H7 (cell line): Measurements from ENCODE around the gene TECPR1. TPM values are rescaled to one million over a fixed set of nuclear protein-coding genes. Genes with fewer than 3 reads are reported as not detected.
"Not testable (repeated sequence)": the region's sequence is repeated elsewhere in the genome, so short reads cannot be mapped to it uniquely, and the experiment has no call there.

Source experiments
- DNase-seq: peaks from one replicate; pipeline ENCODE4 v3.0.0; 2012
- H3K27me3 ChIP-seq: 2 replicates; pipeline ENCODE4 v1.6.0; 2011; ENCODE audit warnings: mild to moderate bottlenecking, low read length; ENCODE audit not compliant: control insufficient read depth, insufficient read depth
- H3K36me3 ChIP-seq: replicated peaks from 2 replicates; pipeline ENCODE4 v1.5.1; 2011; ENCODE audit warnings: low read length; ENCODE audit not compliant: control insufficient read depth, insufficient read depth
- H3K4me3 ChIP-seq: 2 replicates; pipeline ENCODE4 v1.5.1; 2011; ENCODE audit warnings: low read depth, mild to moderate bottlenecking, control low read depth, low read length, moderate library complexity; ENCODE audit not compliant: insufficient read depth
- total RNA-seq: library from RNA; depleted of rRNA; stranded (reverse); fragments of >200 nt; shearing (Covaris generic); gene quantifications from 2 replicates; pipeline ENCODE4 v1.2.3, GENCODE V29; 2014

TECPR1 gene
- total RNA-seq, 1 experiment from 2014 or later: 13.7 TPM

GRCh38 chr7:98229991-98230745 is 21.9 kb downstream of the TECPR1 start:
- Histone ChIP-seq H3K36me3 (no peaks in the 10 kb centered on the region), H3K4me3 (no peak overlapping the region), H3K27me3 (no peaks in the 10 kb centered on the region)
- peak; percentile 76 for DNase-seq

- Histone ChIP-seq H3K36me3 (no peaks in the 10 kb centered on the region), H3K4me3 (no peak overlapping the region), H3K27me3 (no peaks in the 10 kb centered on the region)
- DNase-seq: peak; percentile 43
These were observed 22.6 kb downstream of the TECPR1 start for GRCh38 chr7:98229441-98229840.

- DNase-seq: peak; percentile 53
- Histone ChIP-seq H3K27me3 (no peaks in the 10 kb centered on the region), H3K36me3 (no peaks in the 10 kb centered on the region), H3K4me3 (no peak overlapping the region)
These were observed 23.2 kb downstream of the TECPR1 start for GRCh38 chr7:98228801-98229200.

- Histone ChIP-seq H3K4me3 (no peak overlapping the region), H3K27me3 (no peaks in the 10 kb centered on the region), H3K36me3 (no peaks in the 10 kb centered on the region)
- DNase-seq: no peak
These were observed 24.1 kb downstream of the TECPR1 start for GRCh38 chr7:98227939-98228338.

GRCh38 chr7:98225913-98226614 is 26.0 kb downstream of the TECPR1 start:
- DNase-seq: peak; percentile 36
- Histone ChIP-seq H3K27me3 (no peaks in the 10 kb centered on the region), H3K36me3 (no peaks in the 10 kb centered on the region), H3K4me3 (no peak overlapping the region)

- Histone ChIP-seq H3K4me3 (no peak overlapping the region), H3K27me3 (no peaks in the 10 kb centered on the region), H3K36me3 (no peaks in the 10 kb centered on the region)
- peak; percentile 74 for DNase-seq
These were observed 27.3 kb downstream of the TECPR1 start for GRCh38 chr7:98224701-98225181.

- no peaks in the 10 kb centered on the region for H3K27me3 ChIP-seq
- DNase-seq: no peak
- no peak overlapping the region for H3K4me3 ChIP-seq
- H3K36me3 ChIP-seq: no peaks in the 10 kb centered on the region
These were observed 27.9 kb downstream of the TECPR1 start for GRCh38 chr7:98223898-98224700.

- DNase-seq: peak; percentile 67
- Histone ChIP-seq H3K36me3 (no peaks in the 10 kb centered on the region), H3K27me3 (no peaks in the 10 kb centered on the region), H3K4me3 (no peak overlapping the region)
These were observed 28.6 kb downstream of the TECPR1 start for GRCh38 chr7:98223351-98223897.

GRCh38 chr7:98222533-98223195 is 29.4 kb downstream of the TECPR1 start:
- no peaks in the 10 kb centered on the region for H3K27me3 ChIP-seq
- H3K36me3 ChIP-seq: no peaks in the 10 kb centered on the region
- no peak overlapping the region for H3K4me3 ChIP-seq
- DNase-seq: peak; percentile 71

GRCh38 chr7:98221611-98222532 is 30.2 kb downstream of the TECPR1 start:
- Histone ChIP-seq H3K27me3 (no peaks in the 10 kb centered on the region), H3K36me3 (no peaks in the 10 kb centered on the region), H3K4me3 (no peak overlapping the region)
- peak; percentile 64 for DNase-seq

GRCh38 chr7:98219382-98219781 is 32.6 kb downstream of the TECPR1 start:
- H3K27me3 ChIP-seq, H3K36me3 ChIP-seq, H3K4me3 ChIP-seq, DNase-seq: not testable (repeated sequence)

GRCh38 chr7:98217623-98218582 is 34.1 kb downstream of the TECPR1 start:
- DNase-seq: peak; percentile 64
- no peaks in the 10 kb centered on the region for H3K36me3 ChIP-seq
- no peak overlapping the region for H3K4me3 ChIP-seq
- no peaks in the 10 kb centered on the region for H3K27me3 ChIP-seq
